ENCODE results near the gene UBIAD1.

The UBIAD1 gene

DNA sequence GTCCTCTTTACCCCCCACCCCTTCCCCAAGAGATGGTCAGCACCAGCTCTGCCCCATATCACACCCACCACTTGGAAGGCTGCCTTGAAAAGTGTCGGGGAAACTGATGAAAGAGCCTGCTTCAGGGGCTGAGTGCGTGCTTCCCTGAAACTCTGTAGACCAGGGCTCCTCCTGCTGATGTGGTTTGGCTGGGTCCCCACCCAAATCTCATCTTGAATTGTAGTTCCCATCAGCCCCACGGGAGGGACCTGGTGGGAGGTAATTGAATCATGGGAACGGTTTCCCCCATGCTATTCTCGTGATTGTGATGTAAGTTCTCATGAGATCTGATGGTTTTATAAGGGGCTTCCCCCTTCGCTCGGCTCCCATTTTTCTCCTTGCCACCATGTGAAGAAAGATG is 36.4 kb downstream of the UBIAD1 start:
- no peak for DNase-seq (ENCODE audit: extremely low read depth, low read depth)
- H3K4me3 ChIP-seq (replicated peaks; ENCODE audit: low read depth, low read length): no peak overlapping the region
- TF ChIP-seq CTCF (IDR thresholded peaks at IDR 0.05; ENCODE audit: low read depth, low read length, missing control alignments): no peak

- H3K4me3 ChIP-seq (replicated peaks; ENCODE audit: low read depth, low read length): no peak overlapping the region
- DNase-seq (ENCODE audit: extremely low read depth, low read depth): no peak
- no peak for TF ChIP-seq CTCF (IDR thresholded peaks at IDR 0.05; ENCODE audit: low read depth, low read length, missing control alignments)
Observed at GRCh38 chr1:11311816-11312755, 39.1 kb downstream of the UBIAD1 start.

- DNase-seq (ENCODE audit: extremely low read depth, low read depth): no peak
- H3K4me3 ChIP-seq (replicated peaks; ENCODE audit: low read depth, low read length): no peak overlapping the region
- no peak for TF ChIP-seq CTCF (IDR thresholded peaks at IDR 0.05; ENCODE audit: low read depth, low read length, missing control alignments)
Observed at GRCh38 chr1:11314959-11315358, 42.0 kb downstream of the UBIAD1 start.

DNA sequence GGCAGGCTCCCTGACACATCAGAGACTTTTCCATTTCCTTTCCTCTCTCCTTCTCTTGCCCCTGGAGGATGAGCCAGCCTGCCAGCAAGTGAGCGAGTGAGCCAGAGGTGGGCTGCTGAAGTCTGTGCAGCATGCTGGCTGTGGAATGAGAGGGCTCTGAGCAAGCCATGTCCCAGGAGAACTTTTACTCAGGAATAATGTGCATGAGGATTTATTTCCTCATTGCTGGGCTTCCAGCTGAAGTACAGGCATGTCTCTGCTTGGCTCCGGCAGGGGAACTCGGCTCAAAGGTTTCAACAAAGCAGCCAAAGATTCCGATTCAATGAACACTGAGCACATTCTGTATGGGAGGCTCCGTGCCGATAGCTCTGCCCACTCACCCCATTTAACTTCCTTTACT is 43.7 kb downstream of the UBIAD1 start:
- no peak overlapping the region for H3K4me3 ChIP-seq (replicated peaks; ENCODE audit: low read depth, low read length)
- TF ChIP-seq CTCF (IDR thresholded peaks at IDR 0.05; ENCODE audit: low read depth, low read length, missing control alignments): no peak
- DNase-seq (ENCODE audit: extremely low read depth, low read depth): no peak

DNA sequence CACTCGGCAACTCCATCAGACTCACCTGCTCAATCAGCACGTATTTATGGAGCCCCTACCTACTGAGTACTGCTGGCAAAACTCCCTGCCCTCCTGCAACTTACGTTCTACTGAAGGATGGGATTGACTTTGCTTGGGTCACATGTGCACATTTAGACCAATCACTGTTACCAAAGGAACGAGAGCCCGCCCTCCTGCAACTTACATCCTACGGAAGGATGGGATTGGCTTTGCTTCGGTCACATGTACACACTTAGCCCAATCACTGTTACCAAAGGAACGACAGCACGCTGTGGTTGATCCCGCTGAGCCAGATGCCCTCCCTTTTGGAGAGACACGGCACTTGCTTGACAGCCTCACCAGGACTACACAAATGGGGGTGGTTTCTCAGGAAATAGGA is 46.0 kb downstream of the UBIAD1 start:
- H3K4me3 ChIP-seq (replicated peaks; ENCODE audit: low read depth, low read length): no peak overlapping the region
- TF ChIP-seq CTCF (IDR thresholded peaks at IDR 0.05; ENCODE audit: low read depth, low read length, missing control alignments): no peak
- DNase-seq (ENCODE audit: extremely low read depth, low read depth): no peak

DNA sequence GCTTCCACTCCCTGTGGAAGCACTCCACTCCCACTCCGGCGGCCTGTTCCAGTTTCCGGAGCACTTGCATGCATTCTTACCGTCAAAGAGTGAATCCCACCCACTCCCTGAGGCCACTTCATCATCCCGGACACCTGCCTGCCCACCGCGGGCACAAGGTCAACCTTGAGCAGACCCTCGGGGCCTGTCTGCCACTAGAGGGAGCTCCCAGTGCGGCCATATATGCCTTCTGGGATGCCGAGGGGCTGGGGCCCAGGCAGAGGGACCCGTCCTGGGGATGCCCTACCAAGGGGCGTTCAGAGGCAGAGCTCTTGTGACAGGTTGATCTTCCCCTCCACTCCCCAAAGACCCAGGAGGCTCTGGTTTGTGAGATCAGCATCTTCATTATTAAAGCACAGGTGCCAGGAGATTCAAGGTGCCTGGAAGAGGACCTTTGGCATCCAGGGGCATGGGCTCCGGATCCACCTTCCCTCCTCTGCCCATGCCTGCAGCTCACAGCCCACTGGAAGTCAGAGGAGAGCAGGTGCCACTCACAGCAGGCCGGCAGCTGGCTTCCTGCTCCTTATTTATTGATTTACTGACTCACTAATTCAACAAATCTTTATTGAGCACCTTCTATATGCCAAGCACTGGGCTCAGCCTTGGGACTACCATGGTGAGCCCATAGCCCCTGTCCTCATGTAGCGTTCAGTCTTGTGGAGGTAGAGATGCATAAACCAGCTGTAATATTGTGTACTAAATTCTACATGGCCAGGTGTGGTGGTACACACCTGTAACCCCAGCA is 47.3 kb downstream of the UBIAD1 start:
- DNase-seq (ENCODE audit: extremely low read depth, low read depth): no peak
- H3K4me3 ChIP-seq (replicated peaks; ENCODE audit: low read depth, low read length): no peak overlapping the region
- peak; percentile 78 for TF ChIP-seq CTCF (IDR thresholded peaks at IDR 0.05; ENCODE audit: low read depth, low read length, missing control alignments)
